ENCODE measurements around the gene TBL1X.

TBL1X gene

DNA sequence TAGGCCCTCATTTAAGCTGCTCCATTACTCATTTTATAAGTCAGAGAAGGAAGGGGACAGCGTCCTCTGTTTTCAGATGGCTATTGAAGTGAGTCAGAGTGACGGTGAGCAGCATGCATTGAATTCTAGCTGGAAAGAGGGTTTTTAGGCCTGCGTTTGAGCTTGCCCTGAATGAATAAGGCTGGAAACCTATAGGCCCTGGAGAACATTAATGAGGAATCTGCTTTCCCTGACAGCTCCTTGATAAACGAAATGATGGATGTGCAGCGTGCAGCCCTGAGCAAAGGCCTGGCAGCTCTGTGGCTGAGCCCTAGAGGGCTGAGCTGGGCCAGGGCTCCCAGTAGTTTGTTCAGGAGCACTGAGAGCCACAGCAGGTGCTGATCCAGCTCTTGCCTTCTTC lies 33.4 kb downstream of the TBL1X start:
- no peak for DNase-seq (ENCODE audit: low spot score)

DNA sequence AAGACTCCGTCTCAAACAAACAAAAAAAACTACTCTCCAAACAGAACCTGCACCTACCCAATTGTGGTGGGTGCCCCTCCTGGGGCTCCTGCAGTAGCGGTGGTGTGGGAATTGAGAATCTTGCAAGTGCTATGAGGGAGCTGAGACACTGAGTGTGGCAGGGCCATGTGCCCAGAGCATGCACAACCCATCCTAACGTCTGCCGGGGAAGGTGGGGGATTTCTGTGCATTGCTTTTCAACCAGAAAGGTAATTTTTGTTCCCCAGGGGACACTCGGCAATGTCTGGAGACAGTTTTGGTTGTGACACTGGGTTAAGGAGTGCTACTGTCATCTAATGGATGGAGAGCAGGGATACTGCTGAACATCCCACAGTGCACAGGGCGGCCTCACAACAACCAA lies 35.7 kb downstream of the TBL1X start:
- no peak for DNase-seq (ENCODE audit: low spot score)

DNA sequence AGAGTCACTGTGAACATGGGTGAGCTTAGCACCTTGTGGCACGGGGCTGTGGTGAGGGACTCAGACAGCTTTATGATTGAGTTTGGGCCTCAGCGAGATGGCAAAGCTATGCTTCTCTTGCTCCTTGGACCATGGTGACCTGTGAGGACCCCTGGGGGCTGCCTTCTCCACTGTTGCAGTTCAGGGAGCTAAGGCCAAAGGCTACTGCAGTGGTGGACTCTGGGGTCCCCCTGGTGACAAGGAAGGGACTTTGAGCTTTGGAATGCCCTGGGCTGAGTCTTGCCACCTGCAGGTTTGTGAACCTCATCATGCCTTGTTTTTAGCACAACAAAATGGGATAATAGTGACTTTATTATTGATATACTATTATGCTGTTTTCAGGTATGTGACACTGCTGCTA lies 36.5 kb downstream of the TBL1X start:
- DNase-seq (ENCODE audit: low spot score), result no peak

DNA sequence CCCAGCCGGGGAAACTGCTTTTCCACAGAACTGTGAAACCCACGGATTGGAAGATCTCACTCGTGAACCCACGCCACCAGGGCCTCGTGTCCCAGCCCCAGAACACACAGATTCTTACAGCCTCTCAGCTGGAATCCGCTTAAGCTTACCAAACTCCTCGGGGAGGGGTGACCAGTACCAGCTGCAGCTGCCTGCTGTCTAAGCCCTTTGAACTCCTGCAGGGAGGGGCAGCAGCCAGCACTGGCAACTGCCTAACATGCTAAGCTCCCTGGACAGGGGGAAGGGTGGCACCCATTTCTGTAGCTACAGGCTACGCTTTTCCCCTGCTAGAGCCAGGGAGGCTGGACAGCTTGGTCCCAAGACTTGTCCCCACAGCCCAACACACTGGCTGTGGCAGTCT lies 38.4 kb downstream of the TBL1X start:
- no peak for DNase-seq (ENCODE audit: low spot score)

DNA sequence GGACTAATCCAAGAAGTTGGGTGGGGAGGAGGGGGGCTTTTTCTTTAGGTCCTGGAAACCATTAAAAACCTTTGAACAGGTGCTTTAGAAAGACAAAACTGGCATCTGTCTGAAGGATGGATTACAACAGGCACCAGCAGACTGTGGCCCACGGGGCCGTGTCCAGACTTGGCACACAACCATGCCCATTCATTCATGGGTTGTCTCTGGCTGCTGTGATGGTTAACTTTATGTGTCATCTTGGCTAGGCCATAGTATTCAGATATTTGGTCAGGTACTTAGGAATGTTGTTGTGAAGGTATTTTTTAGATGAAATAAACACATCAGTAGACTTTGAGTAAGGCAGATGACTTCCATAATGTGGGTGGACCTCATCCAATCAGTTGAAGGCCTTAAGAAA lies 45.5 kb downstream of the TBL1X start:
- DNase-seq (ENCODE audit: low spot score), result no peak

DNA sequence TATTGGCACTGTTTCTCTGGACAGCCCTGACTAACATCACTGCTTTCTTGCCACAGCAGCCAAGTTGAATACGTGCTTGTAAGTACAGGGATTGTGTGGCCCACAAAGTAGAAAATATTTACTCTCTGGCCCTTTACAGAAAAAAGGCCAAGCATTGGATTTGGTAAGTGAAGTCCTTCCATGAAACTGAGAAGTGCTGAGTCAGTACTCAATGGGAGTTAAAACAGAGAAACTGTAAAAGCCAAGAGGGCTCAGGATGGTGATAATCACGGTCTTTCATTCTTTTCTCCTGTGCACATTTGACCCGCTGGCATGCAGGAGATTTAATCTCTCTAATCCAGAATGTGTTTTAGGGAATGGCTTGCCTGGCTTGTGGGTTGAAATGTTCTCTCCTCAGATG lies 46.1 kb downstream of the TBL1X start:
- DNase-seq (ENCODE audit: low spot score), result no peak

DNA sequence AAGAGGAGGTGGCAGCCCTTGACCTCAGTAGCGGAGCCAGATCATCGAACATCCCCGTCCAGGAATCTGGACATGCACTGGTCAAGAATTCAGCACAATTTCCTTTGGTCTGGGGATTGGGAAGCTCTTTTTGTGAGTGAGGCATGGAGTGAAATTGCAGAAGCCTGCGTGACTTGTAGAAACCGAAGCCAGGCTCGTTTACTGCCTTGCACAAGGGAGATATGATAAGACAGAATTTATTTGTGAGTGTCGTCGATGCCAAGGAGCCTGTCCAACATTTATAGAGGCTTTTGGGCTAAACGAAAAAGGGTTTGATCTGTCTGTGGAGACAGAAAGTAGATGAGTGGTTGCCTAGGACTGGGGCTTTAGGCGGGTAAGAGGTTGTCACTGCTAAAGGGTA lies 50.6 kb downstream of the TBL1X start:
- no peak for DNase-seq (ENCODE audit: low spot score)

DNA sequence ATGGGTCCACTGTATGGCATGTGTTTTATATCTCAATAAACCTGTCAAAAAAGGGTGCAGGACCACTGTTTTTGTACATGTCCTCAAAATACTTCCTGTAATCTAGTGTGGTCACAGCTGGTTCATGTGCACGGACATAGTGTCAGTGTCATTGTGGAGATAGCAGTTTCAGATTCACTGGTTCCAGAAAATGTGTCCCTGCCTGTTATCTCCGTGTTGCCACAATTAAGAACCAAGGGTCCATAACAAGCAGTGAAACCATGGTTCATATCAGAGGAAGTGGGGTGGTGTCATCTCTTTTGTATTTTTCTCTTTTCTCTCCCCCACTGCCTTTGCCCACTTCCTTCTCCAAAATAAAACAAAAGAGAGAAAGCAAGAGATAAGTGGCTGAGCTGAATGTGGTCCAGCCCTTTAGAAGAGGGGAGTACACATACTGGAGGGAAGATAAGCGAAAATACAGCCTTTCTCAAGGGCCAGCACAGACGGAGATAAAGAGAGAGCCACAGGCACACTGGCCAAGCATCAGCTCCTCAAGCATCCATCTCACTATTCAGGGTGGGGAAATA lies 51.2 kb downstream of the TBL1X start:
- DNase-seq (ENCODE audit: low spot score), result no peak

DNA sequence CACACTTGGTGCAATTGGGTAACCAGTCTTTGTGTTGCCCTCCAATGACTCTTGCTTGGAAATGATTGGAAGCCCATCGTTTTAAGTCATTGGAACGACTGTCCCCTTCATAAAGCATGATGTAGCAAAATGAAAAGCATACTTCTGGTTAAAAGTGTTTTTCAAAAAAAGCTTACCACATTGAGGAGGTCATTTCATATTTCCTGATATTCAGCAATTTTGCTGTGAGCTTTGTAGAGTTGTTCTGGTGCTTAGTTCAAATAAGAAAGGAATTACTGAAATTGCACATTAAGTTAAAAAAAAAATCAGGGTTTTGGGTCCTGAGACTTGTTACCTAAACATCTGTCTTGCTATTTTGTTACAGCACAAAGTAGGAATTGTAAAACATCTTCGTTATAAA lies 51.8 kb downstream of the TBL1X start:
- no peak for DNase-seq (ENCODE audit: low spot score)

DNA sequence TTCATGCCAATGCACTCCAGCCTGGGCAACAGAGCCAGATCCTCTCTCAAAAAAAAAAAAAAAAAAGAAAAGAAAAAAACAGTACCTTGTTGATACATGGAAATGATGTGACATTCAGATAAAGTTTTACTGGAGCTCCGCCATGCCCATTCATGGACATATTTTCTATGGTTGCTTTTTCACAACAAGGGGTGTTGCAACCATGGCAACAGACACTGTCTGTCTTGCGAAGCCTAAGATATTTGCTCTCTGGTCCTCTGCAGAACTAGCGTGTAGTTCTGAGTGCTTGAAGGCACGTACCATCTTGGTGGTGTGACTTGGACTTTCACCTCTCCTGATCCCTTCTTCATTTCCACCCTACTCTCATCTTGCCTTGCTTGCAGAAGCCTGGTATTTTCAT lies 53.2 kb downstream of the TBL1X start:
- no peak for DNase-seq (ENCODE audit: low spot score)

DNA sequence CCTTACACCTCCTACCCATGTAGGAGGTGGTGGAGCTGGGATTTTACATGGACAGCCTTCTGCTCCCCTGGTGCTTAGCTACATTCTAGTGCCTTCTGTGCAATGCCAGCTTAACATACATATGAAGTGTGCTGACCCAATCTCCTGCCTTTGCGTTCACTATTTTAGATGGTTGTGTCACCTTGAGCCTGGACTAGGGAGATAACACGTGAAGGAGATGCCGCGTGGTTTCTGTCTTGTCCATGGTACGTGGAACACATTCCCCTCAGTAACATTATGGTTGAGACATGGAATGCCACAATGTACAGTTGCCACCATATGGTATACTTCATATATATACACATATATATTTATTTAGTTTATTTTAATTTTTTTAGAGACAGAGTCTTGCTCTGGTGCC lies 54.0 kb downstream of the TBL1X start:
- no peak for DNase-seq (ENCODE audit: low spot score)

DNA sequence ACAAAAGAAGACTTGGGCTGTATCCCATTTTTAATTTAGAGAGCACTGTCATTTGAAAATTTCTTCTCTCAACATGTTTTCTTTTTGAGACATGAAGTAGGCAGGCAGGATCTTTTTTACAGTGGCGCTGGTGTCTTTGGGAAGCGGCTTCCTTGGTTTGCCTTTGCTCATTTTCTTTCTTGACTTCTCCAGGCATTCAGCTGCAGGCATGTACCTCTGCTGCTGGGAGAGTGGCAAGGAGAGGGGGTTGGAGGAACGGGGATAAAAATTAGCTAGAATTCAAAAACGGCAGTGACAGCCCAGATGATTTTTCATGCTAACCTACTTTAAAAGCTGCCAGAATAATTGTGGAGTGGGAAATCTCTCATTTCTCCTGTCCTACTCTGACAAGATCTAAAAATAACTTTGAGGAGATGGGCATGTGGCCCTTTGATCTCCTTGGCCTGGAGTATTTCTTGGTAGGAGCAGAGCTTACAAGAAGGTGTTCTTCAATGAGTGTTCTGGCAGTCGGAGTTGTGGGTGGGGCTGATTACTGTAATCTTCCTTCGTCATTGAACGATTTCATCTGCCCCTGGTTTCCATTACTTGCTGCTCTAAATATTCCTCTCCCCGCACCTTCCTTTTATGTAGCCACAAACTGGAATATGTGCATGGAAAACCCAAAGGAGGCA lies 54.8 kb downstream of the TBL1X start:
- DNase-seq (ENCODE audit: low spot score), result peak; percentile 32

DNA sequence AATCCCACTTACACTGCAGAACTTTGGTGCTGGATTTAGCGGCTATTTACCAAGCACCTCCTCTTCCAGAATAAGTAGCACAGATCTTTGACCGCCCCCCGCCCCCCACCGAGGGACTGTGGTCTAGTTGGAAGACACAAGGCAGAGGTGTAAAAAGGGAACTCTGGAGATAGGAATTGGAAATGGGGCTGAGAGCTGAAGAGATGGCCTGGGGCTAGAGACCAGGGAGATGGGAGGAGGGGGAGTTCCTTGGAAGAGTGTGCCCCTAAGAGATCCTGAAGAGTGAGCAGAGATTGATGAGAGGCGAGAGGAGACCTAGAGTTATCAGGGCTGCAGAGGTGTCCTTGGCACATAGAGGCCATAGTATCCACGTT lies 55.3 kb downstream of the TBL1X start:
- no peak for DNase-seq (ENCODE audit: low spot score)

DNA sequence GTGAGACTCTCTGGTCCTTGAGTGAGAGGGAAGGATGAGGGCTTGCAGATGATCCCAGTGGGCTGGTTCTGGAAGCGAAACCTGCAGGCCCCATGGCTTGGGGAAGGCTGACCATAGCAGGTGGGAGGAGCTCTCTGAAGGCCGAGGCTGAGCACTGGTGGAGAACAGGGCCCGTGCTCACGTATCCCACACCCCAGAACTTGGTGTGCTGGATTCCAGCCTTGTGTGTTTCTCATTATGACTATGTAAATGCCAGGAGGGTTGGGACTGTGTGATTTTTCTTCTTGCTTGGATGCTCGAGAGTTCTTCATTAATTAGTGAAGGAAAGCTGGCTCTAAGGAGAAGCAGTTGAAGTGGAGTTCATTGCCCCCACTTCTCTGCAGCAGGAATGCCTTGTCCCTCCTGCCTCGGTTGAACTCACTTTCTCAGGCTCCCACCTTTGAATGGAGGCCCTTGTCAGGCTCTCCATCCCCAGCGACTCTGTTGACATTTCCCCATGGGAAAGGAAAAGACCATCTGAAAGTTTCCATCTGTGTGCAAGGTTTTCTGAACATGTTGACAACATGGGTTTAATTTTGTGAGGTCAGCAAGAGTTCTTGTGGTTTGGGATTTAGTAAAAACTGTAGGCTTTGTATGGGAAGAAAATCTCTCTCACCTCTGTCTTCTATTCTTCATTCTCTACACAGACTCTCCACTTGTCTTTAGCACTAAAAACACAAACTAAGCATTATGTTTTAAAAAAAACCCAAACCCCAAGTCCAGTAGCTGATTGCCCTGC lies 57.7 kb downstream of the TBL1X start:
- no peak for DNase-seq (ENCODE audit: low spot score)

DNA sequence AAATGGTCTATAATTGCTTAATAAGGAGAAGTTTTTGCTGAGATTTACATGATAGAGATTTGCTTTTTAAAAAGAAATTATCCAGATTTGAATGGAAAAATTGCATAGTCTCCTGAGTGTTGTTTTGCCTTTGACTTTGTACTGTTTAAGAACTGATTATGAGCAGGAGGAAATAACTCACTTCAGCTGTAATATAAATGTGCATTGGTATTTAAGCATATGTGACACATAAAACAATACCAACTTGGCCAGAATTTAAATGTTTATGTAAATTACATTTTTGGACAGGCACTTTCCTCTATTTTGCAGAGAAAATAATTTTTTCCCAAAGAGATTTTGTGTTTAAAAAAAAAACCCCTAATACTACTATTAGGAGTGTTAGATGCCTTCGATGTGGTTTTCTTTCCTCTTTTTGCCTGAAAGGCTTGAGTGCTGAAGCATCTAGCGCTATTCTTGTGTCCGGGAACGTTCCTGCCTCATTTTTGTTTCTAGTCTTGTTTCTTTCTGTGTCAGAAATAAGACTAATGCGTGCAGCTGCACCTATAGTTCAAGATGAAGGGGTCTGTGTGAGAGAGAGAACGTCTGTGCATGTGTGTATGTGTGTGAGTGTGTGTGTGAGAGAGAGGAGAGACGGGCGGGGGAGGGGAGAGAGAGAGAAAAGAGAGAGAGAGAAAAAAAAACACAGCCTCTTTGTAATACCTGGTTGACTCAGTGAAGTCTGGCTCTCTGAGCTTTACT lies 60.8 kb downstream of the TBL1X start:
- DNase-seq (ENCODE audit: low spot score), result no peak

DNA sequence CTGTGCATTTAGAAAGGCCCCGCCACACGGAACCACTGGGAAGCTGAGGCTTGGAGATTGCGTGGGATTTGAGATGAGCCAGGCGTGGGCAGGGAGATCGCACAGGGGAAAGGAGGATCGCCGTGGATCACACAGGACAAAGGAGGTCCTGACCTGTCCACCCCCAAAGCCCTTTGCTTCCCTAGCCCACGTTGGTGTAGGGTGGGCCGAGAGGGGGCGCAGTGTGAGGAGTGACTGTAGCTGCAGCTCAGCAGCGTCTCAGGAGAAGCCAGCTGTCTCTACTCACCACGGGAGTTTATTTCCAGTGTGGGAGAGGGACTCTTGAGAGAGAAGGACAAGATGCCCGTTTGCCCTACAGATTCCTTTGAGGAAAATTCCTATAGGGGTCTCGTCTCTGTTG lies 62.1 kb downstream of the TBL1X start:
- DNase-seq (ENCODE audit: low spot score), result no peak

DNA sequence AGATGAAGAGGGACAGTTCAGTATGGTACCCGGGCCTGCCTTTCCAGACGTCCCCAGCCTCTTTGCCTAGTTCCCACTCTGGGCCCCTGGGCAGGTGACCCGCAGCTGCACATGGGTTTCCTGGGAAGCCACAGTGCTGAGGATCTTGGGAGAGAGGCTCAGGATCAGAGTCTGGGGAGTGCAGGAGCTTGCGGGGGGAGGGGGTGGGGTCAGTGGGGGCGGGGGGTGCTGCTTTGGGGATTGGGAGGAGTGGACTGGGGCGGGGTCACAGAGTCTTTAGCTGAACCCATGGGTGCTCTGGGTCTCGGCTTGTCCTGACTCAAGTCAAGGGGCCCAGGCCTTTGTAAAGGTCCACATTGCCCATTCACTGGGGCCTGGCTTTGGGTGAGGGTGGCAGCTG lies 63.6 kb downstream of the TBL1X start:
- no peak for DNase-seq (ENCODE audit: low spot score)

DNA sequence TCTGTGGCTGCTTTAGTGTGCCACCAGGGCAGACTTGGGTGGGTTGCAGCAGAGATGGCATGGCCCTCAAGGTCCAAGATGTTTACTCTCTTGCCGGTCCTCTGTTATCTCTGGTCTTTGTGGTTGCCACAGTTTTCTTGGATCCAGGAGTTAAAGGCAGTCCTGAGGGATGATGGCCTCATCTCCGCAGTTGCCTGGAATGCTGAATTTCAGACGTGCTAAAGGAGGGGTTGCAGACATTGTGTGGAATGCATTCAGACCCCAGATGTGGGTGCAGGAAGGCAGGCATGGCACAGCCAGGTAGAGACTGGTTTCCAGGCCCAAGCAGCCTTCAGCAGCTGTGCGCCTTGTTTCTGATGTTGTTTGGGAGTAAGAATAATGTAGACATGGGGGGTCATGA lies 64.4 kb downstream of the TBL1X start:
- no peak for DNase-seq (ENCODE audit: low spot score)

DNA sequence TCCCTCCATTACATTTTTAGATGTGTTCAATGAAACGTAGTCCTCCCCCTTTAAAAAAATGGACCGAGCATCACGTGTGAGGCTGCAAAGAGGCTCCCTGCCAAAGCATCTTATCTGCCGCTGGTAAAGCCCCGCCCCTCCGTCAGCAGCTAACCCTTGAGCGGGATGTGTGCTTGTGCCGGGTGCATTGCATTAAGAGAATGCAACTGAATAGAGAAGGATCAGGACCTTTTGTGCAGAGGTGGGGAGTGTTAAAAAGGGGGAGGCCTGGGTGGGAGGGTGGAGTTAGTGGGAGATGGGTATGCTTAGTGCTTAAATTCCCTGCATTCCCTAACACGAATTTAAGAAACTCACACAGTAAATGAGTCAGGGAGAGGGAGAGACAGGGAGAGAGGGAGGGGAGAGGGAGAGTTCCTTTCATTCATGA lies 66.0 kb downstream of the TBL1X start:
- DNase-seq (ENCODE audit: low spot score), result peak; percentile 77

DNA sequence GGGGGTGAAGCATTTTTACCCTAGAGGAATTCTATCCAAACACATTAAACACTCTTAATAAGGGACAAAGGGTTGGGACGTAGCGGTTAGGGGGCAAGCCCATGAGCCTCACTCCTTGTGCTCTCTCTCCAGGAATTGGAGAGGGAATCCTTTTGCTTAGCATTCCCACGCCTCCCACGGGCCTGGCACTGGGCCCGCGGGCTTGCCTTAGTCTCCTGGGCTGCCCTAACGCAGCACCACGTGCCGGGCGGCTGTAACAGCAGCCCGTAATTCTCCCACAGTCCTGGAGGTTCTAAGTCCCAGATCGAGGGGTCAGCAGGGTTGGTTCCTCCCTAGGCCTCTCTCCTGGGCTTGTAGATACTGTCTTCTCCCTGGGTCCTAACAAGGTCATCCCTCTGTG lies 67.5 kb downstream of the TBL1X start:
- no peak for DNase-seq (ENCODE audit: low spot score)

DNA sequence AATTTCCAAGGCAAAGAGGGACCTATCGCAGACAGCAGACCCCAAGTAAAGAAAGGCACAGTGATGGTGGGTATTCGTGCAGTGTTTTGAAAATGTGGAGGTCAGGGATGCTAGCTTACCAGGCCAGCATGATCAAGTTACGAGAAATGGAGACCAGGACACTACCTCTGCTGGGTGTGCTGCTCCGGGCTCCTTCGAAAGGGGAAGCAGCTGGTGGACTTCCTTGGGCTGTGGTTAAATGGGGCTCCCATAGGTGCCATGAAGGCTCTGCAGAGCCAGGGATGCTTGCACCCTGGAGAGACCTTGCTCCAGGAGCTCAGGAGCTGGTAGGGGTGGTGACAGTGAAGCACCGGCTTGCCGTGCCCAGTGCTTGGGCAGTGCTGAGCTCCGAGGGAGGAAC lies 68.8 kb downstream of the TBL1X start:
- DNase-seq (ENCODE audit: low spot score), result no peak

DNA sequence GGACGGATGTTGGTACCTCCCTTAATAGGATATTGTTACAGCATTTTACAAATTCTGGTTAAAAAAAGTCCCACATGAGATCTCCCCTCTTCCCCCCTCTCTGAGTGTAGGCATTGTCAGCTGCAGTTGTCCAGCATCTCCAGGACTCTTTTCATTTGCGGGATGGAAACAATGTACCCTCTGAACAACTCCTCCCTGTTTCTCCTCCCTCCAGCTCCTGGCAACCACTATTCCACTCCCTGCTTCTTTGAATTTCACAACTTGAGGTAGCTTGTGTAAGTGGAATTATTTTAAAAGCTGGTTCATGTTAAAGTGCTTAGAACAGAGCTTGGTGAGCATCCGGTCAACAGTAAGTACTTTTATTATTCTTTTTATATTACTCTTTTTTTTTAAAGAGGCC lies 69.8 kb downstream of the TBL1X start:
- DNase-seq (ENCODE audit: low spot score), result peak; percentile 29

DNA sequence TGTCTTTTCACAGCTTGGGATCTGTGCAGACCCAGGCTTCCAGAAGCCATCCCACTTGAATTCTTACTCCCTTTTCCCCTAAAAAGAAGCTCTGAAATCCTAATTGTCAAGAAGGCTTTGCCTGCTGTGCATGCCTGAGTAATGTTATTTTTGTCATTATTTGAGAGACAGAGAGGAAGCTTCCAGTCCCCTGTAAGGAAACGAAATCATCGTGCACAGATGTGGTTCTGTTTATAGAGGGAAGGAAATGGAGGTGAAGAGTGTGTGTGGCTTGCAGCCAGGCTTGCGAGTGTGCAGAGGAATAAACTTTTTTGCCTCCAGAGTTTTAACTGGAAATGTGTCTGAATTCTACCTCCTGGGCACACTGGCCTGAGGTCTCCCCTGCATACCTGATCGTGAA lies 70.2 kb downstream of the TBL1X start:
- DNase-seq (ENCODE audit: low spot score), result no peak
